Measurements from ENCODE around the gene ZNF563. TPM values are rescaled to one million over a fixed set of nuclear protein-coding genes. Genes with fewer than 3 reads are reported as not detected.

Gene ZNF563
- polyA plus RNA-seq, 2 of the 4 experiments (the other 2 are of a cell fraction), result not detected

DNA sequence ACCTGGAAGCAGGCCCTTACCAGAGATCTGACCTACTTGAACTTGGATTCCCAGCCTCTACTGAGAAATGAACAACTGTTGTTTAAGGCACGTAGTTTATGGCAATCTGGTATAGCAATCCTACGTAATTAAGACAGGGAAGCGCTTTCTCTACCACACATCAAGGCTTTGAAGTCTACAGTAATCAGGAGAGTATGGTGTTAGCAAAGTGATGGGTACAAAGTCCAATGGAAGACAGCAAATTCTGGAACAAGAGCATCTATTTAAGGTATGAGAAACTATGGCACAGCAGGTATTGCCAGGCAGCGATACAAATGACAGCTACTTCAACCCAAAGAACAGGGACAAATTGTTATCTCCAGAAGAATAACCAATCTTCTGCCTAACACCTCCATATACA is 3.1 kb downstream of the ZNF563 start (continued):
- no peak for TF ChIP-seq PHF8 (IDR thresholded peaks at IDR 0.05; ENCODE audit: borderline replicate concordance, low read depth)
- TF ChIP-seq POLR2AphosphoS2 (conservative IDR thresholded peaks at IDR 0.05; ENCODE audit: low read length), result no peak
- TF ChIP-seq NFE2L2 (conservative IDR thresholded peaks at IDR 0.05; ENCODE audit: low read length), result no peak

DNA sequence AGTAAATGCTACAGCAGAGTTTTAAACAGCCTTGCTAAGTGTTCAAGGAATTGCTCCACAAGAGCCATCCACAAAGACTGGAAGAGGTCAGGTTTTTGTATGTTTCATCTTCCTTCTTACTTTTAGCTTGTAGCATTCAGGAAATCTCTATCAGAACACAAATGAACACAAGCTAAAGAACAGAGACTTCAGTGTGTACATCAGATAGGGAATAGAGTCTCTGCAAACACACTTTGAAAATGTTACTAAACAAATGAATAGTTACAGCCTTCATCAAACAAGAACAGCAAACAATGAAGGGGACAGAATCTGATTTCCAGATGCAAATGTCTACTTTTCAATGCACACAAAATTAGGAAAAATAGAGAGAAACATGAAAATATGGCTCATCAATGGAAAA is 7.7 kb downstream of the ZNF563 start:
- ChIA-PET POLR2A (no interaction called here), CTCF (no interaction called here)
- no peak overlapping the region for H3K4me2 ChIP-seq
- TF ChIP-seq HMGXB4 (CRISPR knock-in tag; IDR thresholded peaks at IDR 0.05; ENCODE audit: borderline replicate concordance) (no peak), HDAC2 (IDR thresholded peaks at IDR 0.05) (no peak), RARB (CRISPR knock-in tag; IDR thresholded peaks at IDR 0.05) (no peak), CBX2 (IDR thresholded peaks at IDR 0.05; ENCODE audit: borderline replicate concordance, low read depth) (no peak), NFE2L2 (conservative IDR thresholded peaks at IDR 0.05; ENCODE audit: low read length) (no peak), CBX8 (IDR thresholded peaks at IDR 0.05) (no peak), CHD2 (IDR thresholded peaks at IDR 0.05; ENCODE audit: low read length, partially characterized antibody) (no peak), TFCP2L1 (CRISPR knock-in tag; IDR thresholded peaks at IDR 0.05) (no peak), RAD21 (conservative IDR thresholded peaks at IDR 0.05 in 1 of 2, IDR thresholded peaks at IDR 0.05 in 1 of 2) (no peak), TP53 (CRISPR knock-in tag; IDR thresholded peaks at IDR 0.05) (no peak), FOXS1 (CRISPR knock-in tag; IDR thresholded peaks at IDR 0.05) (no peak), ZFP36 (IDR thresholded peaks at IDR 0.05; ENCODE audit: borderline replicate concordance, partially characterized antibody) (no peak), SREBF2 (IDR thresholded peaks at IDR 0.05) (no peak), BCL3 (IDR thresholded peaks at IDR 0.05) (no peak)
- TF ChIP-seq, protein P1, sequence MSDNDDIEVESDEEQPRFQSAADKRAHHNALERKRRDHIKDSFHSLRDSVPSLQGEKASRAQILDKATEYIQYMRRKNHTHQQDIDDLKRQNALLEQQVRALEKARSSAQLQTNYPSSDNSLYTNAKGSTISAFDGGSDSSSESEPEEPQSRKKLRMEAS (IDR thresholded peaks at IDR 0.05), result no peak
- DNase-seq (ENCODE audit: low read depth in 1 of 2, low spot score in 1 of 2) (no peak), FAIRE-seq (no peak), ATAC-seq (no peak)
- H3K4me1 ChIP-seq, result no peaks in the 10 kb centered on the region
- no peaks in the 10 kb centered on the region for H3K9me3 ChIP-seq
- H3K4me3 ChIP-seq, result no peak overlapping the region
- H3K27ac ChIP-seq, result no peak overlapping the region

GRCh38 chr19:12318782-12319413 is 14.5 kb downstream of the ZNF563 start:
- ChIA-PET POLR2A (no interaction called here), CTCF (no interaction called here)
- Histone ChIP-seq H3K27ac (no peak overlapping the region), H3K4me2 (no peak overlapping the region), H3K4me1 (no peaks in the 10 kb centered on the region), H3K9me3 (no peaks in the 10 kb centered on the region; the same call in 2 of the 3 replicates), H3K4me3 (no peak overlapping the region)
- WGBS (ENCODE audit: missing lambda C conversion rate), result 38% methylated on average over 13 of the region's 13 CpGs
- no peak for ATAC-seq
- no peak for DNase-seq (ENCODE audit: low read depth in 1 of 2, low spot score in 1 of 2)
- TF ChIP-seq, protein P1 (IDR thresholded peaks at IDR 0.05), result no peak
- TF ChIP-seq CBX8 (IDR thresholded peaks at IDR 0.05) (no peak), CBX2 (IDR thresholded peaks at IDR 0.05; ENCODE audit: borderline replicate concordance, low read depth) (no peak), RFX5 (IDR thresholded peaks at IDR 0.05) (no peak), ZNF302 (CRISPR knock-in tag; IDR thresholded peaks at IDR 0.05) (no peak), HOXB13 (CRISPR knock-in tag; IDR thresholded peaks at IDR 0.05; ENCODE audit: low read depth) (no peak), RARB (CRISPR knock-in tag; IDR thresholded peaks at IDR 0.05) (no peak), ZSCAN20 (CRISPR knock-in tag; IDR thresholded peaks at IDR 0.05) (no peak), CHD2 (IDR thresholded peaks at IDR 0.05; ENCODE audit: low read length, partially characterized antibody) (no peak), MAZ (IDR thresholded peaks at IDR 0.05; ENCODE audit: borderline replicate concordance, low read depth, low read length) (no peak), CEBPB (IDR thresholded peaks at IDR 0.05) (no peak)
- TF ChIP-seq, protein P2, sequence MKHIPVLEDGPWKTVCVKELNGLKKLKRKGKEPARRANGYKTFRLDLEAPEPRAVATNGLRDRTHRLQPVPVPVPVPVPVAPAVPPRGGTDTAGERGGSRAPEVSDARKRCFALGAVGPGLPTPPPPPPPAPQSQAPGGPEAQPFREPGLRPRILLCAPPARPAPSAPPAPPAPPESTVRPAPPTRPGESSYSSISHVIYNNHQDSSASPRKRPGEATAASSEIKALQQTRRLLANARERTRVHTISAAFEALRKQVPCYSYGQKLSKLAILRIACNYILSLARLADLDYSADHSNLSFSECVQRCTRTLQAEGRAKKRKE (CRISPR knock-in tag; IDR thresholded peaks at IDR 0.05; ENCODE audit: low read depth), result no peak
- no peak for FAIRE-seq

All from A549 (cell line).